Non-pigmented ciliary epithelial cell (primary cell): ENCODE results near the gene THSD4.
"Not testable (repeated sequence)": the region's sequence is repeated elsewhere in the genome, so short reads cannot be mapped to it uniquely, and the experiment has no call there.

Experiments used
- DNase-seq: peaks from one replicate; pipeline ENCODE4 v3.0.0-alpha.2; 2010; ENCODE audit warnings: low read depth

THSD4 gene

GRCh38 chr15:71294911-71295602 lies 179.8 kb downstream of the THSD4 start:
- peak; percentile 99 for DNase-seq

- DNase-seq = peak; percentile 85
Measured at GRCh38 chr15:71295603-71296314, 180.5 kb downstream of the THSD4 start.

- DNase-seq = no peak
Measured at GRCh38 chr15:71296315-71296679, 181.0 kb downstream of the THSD4 start.

- no peak for DNase-seq
Measured at GRCh38 chr15:71301958-71302621, 186.8 kb downstream of the THSD4 start.

- DNase-seq = no peak
Measured at GRCh38 chr15:71302861-71303410, 187.7 kb downstream of the THSD4 start.

- no peak for DNase-seq
Measured at GRCh38 chr15:71303977-71304376, 188.7 kb downstream of the THSD4 start.

GRCh38 chr15:71304681-71305080 lies 189.4 kb downstream of the THSD4 start:
- DNase-seq = no peak

- no peak for DNase-seq
Measured at GRCh38 chr15:71306538-71306937, 191.3 kb downstream of the THSD4 start.

- no peak for DNase-seq
Measured at GRCh38 chr15:71312194-71312708, 197.0 kb downstream of the THSD4 start.

- no peak for DNase-seq
Measured at GRCh38 chr15:71312731-71313460, 197.6 kb downstream of the THSD4 start.

GRCh38 chr15:71313806-71314205 lies 198.5 kb downstream of the THSD4 start:
- DNase-seq = peak; percentile 56

GRCh38 chr15:71314956-71315537 lies 199.8 kb downstream of the THSD4 start:
- no peak for DNase-seq

GRCh38 chr15:71316911-71317310 lies 201.6 kb downstream of the THSD4 start:
- DNase-seq = no peak

GRCh38 chr15:71319424-71319823 lies 204.2 kb downstream of the THSD4 start:
- not testable (repeated sequence) for DNase-seq

- DNase-seq = no peak
Measured at GRCh38 chr15:71319935-71320334, 204.7 kb downstream of the THSD4 start.

- DNase-seq = no peak
Measured at GRCh38 chr15:71323082-71323481, 207.8 kb downstream of the THSD4 start.

GRCh38 chr15:71323584-71323983 lies 208.3 kb downstream of the THSD4 start:
- no peak for DNase-seq

- no peak for DNase-seq
Measured at GRCh38 chr15:71325481-71325880, 210.2 kb downstream of the THSD4 start.

GRCh38 chr15:71328453-71328852 lies 213.2 kb downstream of the THSD4 start:
- no peak for DNase-seq

GRCh38 chr15:71329041-71329440 lies 213.8 kb downstream of the THSD4 start:
- no peak for DNase-seq

GRCh38 chr15:71329497-71330260 lies 214.4 kb downstream of the THSD4 start:
- no peak for DNase-seq
